Naive thymus-derived CD4-positive, alpha-beta T cell (primary cell): ENCODE data around the gene CSRNP3. TPM values are rescaled to one million over a fixed set of nuclear protein-coding genes. Genes with fewer than 3 reads are reported as not detected.

Source experiments
- ATAC-seq: fragments of 150-1000 bp; cut with Tn5 transposase; 2 replicates; pipeline ENCODE4 v1.10.0; 2021; ENCODE audit warnings: mild to moderate bottlenecking, moderate library complexity
- CTCF ChIA-PET: fragments of 350-600 bp; sonication (Branson Sonifier 250); formaldehyde crosslinking; loops from one replicate; lab custom pipeline; 2021; ENCODE audit warnings: antibody characterized with exemption; lab: Charles Lee
- POLR2A ChIA-PET: fragments of 350-600 bp; sonication (Branson Sonifier 250); formaldehyde crosslinking; loops from one replicate; lab custom pipeline; 2021; ENCODE audit warnings: antibody characterized with exemption, inconsistent platforms; lab: Charles Lee
- DNase-seq, 9 donors: peaks; one replicate each; pipeline versions ENCODE4 v3.0.0 to v3.0.0-alpha.2; 2020 to 2022; ENCODE audit warnings: mixed read lengths in 1 of 9
- H3K27ac ChIP-seq: one replicate; pipeline ENCODE4 v1.7.0; 2013; ENCODE audit warnings: mild to moderate bottlenecking, low read depth, low read length, moderate library complexity
- H3K27me3 ChIP-seq, 2 donors: one replicate each; pipeline ENCODE4 v1.7.0; 2013; ENCODE audit warnings: low read length in 2 of 2, mild to moderate bottlenecking in 2 of 2, moderate library complexity in 2 of 2; ENCODE audit not compliant: control insufficient read depth in 2 of 2, insufficient read depth in 2 of 2
- H3K36me3 ChIP-seq, 3 experiments: 1 replicate in 2 of 3; 2 replicates in 1 of 3; pipeline ENCODE4 v1.7.0; 2013; ENCODE audit warnings: low read length in 3 of 3, mild to moderate bottlenecking in 3 of 3, moderate library complexity in 1 of 3; ENCODE audit not compliant: insufficient read depth in 3 of 3, control insufficient read depth in 2 of 3
- H3K4me1 ChIP-seq, 2 donors: one replicate each; pipeline ENCODE4 v1.7.0; 2013; ENCODE audit warnings: low read length in 2 of 2, mild to moderate bottlenecking in 2 of 2, moderate library complexity in 1 of 2; ENCODE audit not compliant: control insufficient read depth in 2 of 2, insufficient read depth in 2 of 2
- H3K4me3 ChIP-seq: 2 replicates; pipeline ENCODE4 v1.7.0; 2013; ENCODE audit warnings: mild to moderate bottlenecking, low read length
- H3K9me3 ChIP-seq, 3 experiments: 1 replicate in 2 of 3; 2 replicates in 1 of 3; pipeline ENCODE4 v1.7.0; 2013; ENCODE audit warnings: low read length in 3 of 3; ENCODE audit not compliant: control insufficient read depth in 2 of 3
- H3K27ac Mint-ChIP-seq, 9 donors: one replicate each; pipeline ENCODE4 v1.8.0; 2020 to 2022; ENCODE audit warnings: mixed read lengths in 9 of 9, mild to moderate bottlenecking in 8 of 9, moderate library complexity in 5 of 9, inconsistent platforms in 2 of 9
- H3K27me3 Mint-ChIP-seq, 5 donors: one replicate each; pipeline ENCODE4 v1.8.0; 2021 to 2022; ENCODE audit warnings: mixed read lengths in 5 of 5, mild to moderate bottlenecking in 1 of 5
- H3K36me3 Mint-ChIP-seq, 5 donors: one replicate each; pipeline ENCODE4 v1.8.0; 2020 to 2022; ENCODE audit warnings: mixed read lengths in 5 of 5, mild to moderate bottlenecking in 3 of 5, inconsistent platforms in 1 of 5
- H3K4me1 Mint-ChIP-seq, 7 donors: one replicate each; pipeline ENCODE4 v1.8.0; 2020 to 2022; ENCODE audit warnings: mixed read lengths in 7 of 7, mild to moderate bottlenecking in 3 of 7, inconsistent platforms in 1 of 7
- H3K4me3 Mint-ChIP-seq, 10 donors: one replicate each; pipeline ENCODE4 v1.8.0; 2020 to 2022; ENCODE audit warnings: mild to moderate bottlenecking in 10 of 10, mixed read lengths in 10 of 10, moderate library complexity in 6 of 10, inconsistent platforms in 2 of 10
- H3K9me3 Mint-ChIP-seq, 11 donors: one replicate each; pipeline ENCODE4 v1.8.0; 2020 to 2022; ENCODE audit warnings: mixed read lengths in 11 of 11, mild to moderate bottlenecking in 4 of 11, inconsistent platforms in 1 of 11, moderate library complexity in 1 of 11
- intact Hi-C, 2 donors: fragments of 100-400 bp; cut with micrococcal nuclease; formaldehyde crosslinking; loops; one replicate each; pipeline ENCODE4 v1.15.1; 2023
- polyA plus RNA-seq, 2 donors: library from polyadenylated mRNA; unstranded; fragments of 300-500 nt; fragmentation: Illumina TruSeq; gene quantifications; one replicate each; pipeline ENCODE4 v1.2.3, GENCODE V29; 2021
- total RNA-seq, 6 experiments: library from RNA in 5 of 6; stranded (reverse) in 5 of 6; gene quantifications; 1 replicate in 5 of 6; 2 replicates in 1 of 6; pipeline ENCODE4 v1.2.3 and lab custom pipeline; 2021 to 2026

The CSRNP3 gene
- total and polyA plus RNA-seq, 7 experiments from 2014 or later: not detected

DNA sequence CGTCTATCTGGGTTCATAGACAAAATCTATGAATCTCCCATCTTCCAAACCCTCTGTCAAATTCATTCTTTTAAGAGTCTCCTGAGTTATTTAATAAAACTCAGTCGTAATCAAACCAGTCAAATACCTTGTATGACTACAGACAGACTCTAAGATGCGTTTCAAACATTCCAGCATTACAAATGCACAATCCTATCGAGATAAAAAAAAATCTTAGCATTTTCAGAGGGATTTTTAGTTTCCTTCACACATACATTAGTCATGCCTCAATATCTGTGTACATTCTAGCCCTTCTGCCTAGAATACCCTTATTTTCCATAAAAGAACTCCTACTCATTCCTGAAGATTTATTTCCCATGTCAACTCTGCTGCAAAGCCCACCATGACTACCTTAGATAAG is 96.5 kb downstream of the CSRNP3 start:
- no peak overlapping the region for H3K27ac ChIP-seq
- peaks cover 4 to 10% (median 6%) of the 10 kb centered on the region in 5 donors for H3K27me3 Mint-ChIP-seq
- ChIA-PET POLR2A (no interaction called here), CTCF (no interaction called here)
- H3K36me3 Mint-ChIP-seq: no peaks in the 10 kb centered on the region
- H3K4me3 ChIP-seq: no peak overlapping the region
- ATAC-seq: no peak
- no peak overlapping the region for H3K27ac Mint-ChIP-seq
- intact Hi-C loops: no loop called here
- no peaks in the 10 kb centered on the region for H3K9me3 Mint-ChIP-seq
- H3K4me1 ChIP-seq: no peaks in the 10 kb centered on the region
- H3K4me3 Mint-ChIP-seq: no peak overlapping the region
- no peaks in the 10 kb centered on the region for H3K4me1 Mint-ChIP-seq
- H3K36me3 ChIP-seq: no peaks in the 10 kb centered on the region
- no peaks in the 10 kb centered on the region for H3K27me3 ChIP-seq
- DNase-seq: no peak
- H3K9me3 ChIP-seq: no peaks in the 10 kb centered on the region

DNA sequence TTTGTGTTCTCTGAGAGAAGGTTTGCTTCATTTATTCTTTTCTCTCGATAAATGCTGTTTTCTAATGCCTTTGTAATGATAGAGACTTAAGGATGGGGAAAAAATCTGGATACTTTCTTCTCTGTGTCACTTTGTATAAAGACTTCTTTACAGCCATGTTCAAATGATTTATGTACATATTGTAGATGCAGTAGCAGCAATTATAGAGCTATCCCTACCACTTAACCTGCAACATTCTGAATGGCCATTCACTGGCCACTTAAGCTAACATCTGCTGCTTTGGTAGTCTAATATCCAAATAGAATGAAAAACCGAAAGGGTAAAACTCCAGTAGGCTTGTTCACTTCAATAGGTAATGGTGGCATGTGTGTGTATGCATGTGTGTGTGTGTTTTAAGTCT is 97.8 kb downstream of the CSRNP3 start:
- H3K4me3 Mint-ChIP-seq: no peak overlapping the region
- H3K27me3 Mint-ChIP-seq: peaks cover 0 to 10% (median 6%) of the 10 kb centered on the region in 5 donors
- DNase-seq (no peak), ATAC-seq (no peak)
- no peak overlapping the region for H3K27ac Mint-ChIP-seq
- Histone ChIP-seq H3K36me3 (no peaks in the 10 kb centered on the region), H3K4me3 (no peak overlapping the region), H3K9me3 (no peaks in the 10 kb centered on the region), H3K27ac (no peak overlapping the region), H3K4me1 (no peaks in the 10 kb centered on the region), H3K27me3 (no peaks in the 10 kb centered on the region)
- intact Hi-C loops: no loop called here
- ChIA-PET CTCF (no interaction called here), POLR2A (no interaction called here)
- no peaks in the 10 kb centered on the region for H3K36me3 Mint-ChIP-seq
- no peaks in the 10 kb centered on the region for H3K9me3 Mint-ChIP-seq
- no peaks in the 10 kb centered on the region for H3K4me1 Mint-ChIP-seq

DNA sequence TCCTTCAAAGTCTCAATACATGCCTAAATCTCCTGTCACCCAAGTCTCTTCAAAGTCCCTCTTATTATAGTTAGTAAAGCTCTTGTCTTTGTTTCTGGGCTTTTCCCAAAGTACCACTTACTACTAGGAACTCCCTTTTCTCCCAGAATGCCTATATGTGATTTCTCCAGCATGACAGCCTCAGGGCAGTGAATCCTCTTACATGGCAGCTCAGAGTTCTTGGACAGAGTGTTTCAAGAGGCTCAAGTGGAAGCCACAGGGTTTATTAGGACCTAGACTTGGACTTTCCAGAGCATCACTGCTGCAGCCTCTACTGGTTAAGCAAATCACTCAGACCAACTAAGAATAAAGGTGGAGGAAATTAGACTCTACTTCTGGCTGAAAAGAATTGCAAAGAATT is 98.9 kb downstream of the CSRNP3 start:
- H3K4me1 Mint-ChIP-seq: no peaks in the 10 kb centered on the region

DNA sequence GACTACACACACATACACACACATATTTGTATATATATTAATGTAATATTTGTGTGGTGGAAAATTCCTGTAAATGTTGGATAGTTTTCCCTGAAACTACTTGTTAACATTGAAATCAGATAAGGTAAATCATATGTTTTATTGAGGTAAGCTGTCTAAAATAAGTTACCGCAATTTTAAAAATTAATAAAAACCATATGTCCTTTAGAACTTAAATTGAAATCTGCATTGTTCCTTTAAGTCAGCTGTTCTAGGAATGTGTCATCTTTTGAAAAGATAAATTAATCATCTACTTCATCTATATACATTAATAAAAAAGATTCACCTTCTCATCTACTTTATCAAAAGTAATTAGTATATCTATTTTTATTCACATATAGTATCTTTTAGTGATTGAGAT is 102.0 kb downstream of the CSRNP3 start:
- Histone ChIP-seq H3K27ac (no peak overlapping the region), H3K27me3 (no peaks in the 10 kb centered on the region), H3K9me3 (no peaks in the 10 kb centered on the region), H3K36me3 (no peaks in the 10 kb centered on the region), H3K4me3 (no peak overlapping the region), H3K4me1 (no peaks in the 10 kb centered on the region)
- H3K36me3 Mint-ChIP-seq: no peaks in the 10 kb centered on the region
- intact Hi-C loops: no loop called here
- POLR2A ChIA-PET: no interaction called here
- H3K4me3 Mint-ChIP-seq: no peak overlapping the region
- CTCF ChIA-PET: no interaction called here
- DNase-seq (no peak), ATAC-seq (no peak)
- no peaks in the 10 kb centered on the region for H3K4me1 Mint-ChIP-seq
- no peak overlapping the region for H3K27ac Mint-ChIP-seq
- peaks cover 0 to 29% (median 6%) of the 10 kb centered on the region in 5 donors for H3K27me3 Mint-ChIP-seq
- no peaks in the 10 kb centered on the region for H3K9me3 Mint-ChIP-seq

More for the DNA sequence above, 98.9 kb downstream of the CSRNP3 start:
- no peak overlapping the region for H3K4me3 ChIP-seq
- H3K9me3 ChIP-seq: no peaks in the 10 kb centered on the region
- Mint-ChIP-seq H3K4me3 (no peak overlapping the region), H3K36me3 (no peaks in the 10 kb centered on the region), H3K9me3 (no peaks in the 10 kb centered on the region), H3K27ac (no peak overlapping the region), H3K27me3 (peaks cover 0 to 9% (median 4%) of the 10 kb centered on the region in 5 donors)
- intact Hi-C loops: no loop called here
- H3K27me3 ChIP-seq: no peaks in the 10 kb centered on the region
- no peaks in the 10 kb centered on the region for H3K36me3 ChIP-seq
- H3K27ac ChIP-seq: no peak overlapping the region
- ATAC-seq (no peak), DNase-seq (no peak)
- ChIA-PET CTCF (no interaction called here), POLR2A (no interaction called here)
- H3K4me1 ChIP-seq: no peaks in the 10 kb centered on the region

GRCh38 chr2:165572151-165572550 is 102.7 kb downstream of the CSRNP3 start:
- H3K27me3 Mint-ChIP-seq: peaks cover 0 to 29% (median 6%) of the 10 kb centered on the region in 5 donors
- ChIA-PET CTCF (no interaction called here), POLR2A (no interaction called here)
- ATAC-seq (no peak), DNase-seq (no peak)
- Histone ChIP-seq H3K9me3 (no peaks in the 10 kb centered on the region), H3K4me3 (no peak overlapping the region), H3K27me3 (no peaks in the 10 kb centered on the region), H3K36me3 (no peaks in the 10 kb centered on the region), H3K27ac (no peak overlapping the region), H3K4me1 (no peaks in the 10 kb centered on the region)
- H3K9me3 Mint-ChIP-seq: no peaks in the 10 kb centered on the region
- intact Hi-C loops: no loop called here
- H3K4me1 Mint-ChIP-seq: no peaks in the 10 kb centered on the region
- no peaks in the 10 kb centered on the region for H3K36me3 Mint-ChIP-seq
- H3K4me3 Mint-ChIP-seq: no peak overlapping the region
- H3K27ac Mint-ChIP-seq: no peak overlapping the region

- Histone ChIP-seq H3K27ac (no peak overlapping the region), H3K36me3 (no peaks in the 10 kb centered on the region), H3K27me3 (no peaks in the 10 kb centered on the region), H3K9me3 (no peaks in the 10 kb centered on the region), H3K4me1 (no peaks in the 10 kb centered on the region), H3K4me3 (no peak overlapping the region)
- ATAC-seq (no peak), DNase-seq (no peak)
- intact Hi-C loops: no loop called here
- POLR2A ChIA-PET: no interaction called here
- H3K4me3 Mint-ChIP-seq: no peak overlapping the region
- peaks cover 0 to 25% (median 3%) of the 10 kb centered on the region in 5 donors for H3K27me3 Mint-ChIP-seq
- H3K9me3 Mint-ChIP-seq: no peaks in the 10 kb centered on the region
- no peaks in the 10 kb centered on the region for H3K4me1 Mint-ChIP-seq
- no peaks in the 10 kb centered on the region for H3K36me3 Mint-ChIP-seq
- CTCF ChIA-PET: no interaction called here
- H3K27ac Mint-ChIP-seq: no peak overlapping the region
These were observed 104.3 kb downstream of the CSRNP3 start for GRCh38 chr2:165573534-165574461.

DNA sequence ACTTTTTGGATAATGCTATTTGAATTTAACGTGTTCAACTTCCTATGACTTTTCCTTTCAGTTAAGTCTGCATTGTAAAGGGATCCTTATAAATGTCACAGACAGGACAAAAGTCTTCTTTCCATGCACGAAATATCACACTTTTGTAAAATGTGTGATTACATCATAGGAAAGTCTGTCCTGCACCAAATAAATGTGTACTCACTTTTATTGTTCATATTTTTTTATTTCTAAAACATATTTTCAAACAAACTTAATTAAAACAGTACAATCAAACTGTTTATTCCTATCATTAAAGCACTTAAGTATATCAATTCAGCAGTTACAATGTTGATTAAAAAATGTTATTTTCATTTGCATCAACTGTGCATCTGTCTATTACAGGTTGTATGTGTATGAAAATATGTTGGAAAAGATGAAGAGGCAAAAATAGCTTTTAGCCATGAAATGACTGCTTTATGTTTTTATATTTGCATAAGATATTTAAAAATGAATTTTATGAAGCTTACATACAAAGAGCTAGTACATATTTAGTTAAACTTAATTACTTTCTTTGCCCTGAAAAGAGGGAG is 105.6 kb downstream of the CSRNP3 start:
- no peak overlapping the region for H3K4me3 ChIP-seq
- no peaks in the 10 kb centered on the region for H3K9me3 Mint-ChIP-seq
- H3K27me3 ChIP-seq: no peaks in the 10 kb centered on the region
- no peaks in the 10 kb centered on the region for H3K36me3 Mint-ChIP-seq
- no peaks in the 10 kb centered on the region for H3K4me1 ChIP-seq
- no peaks in the 10 kb centered on the region for H3K9me3 ChIP-seq
- H3K36me3 ChIP-seq: no peaks in the 10 kb centered on the region
- ChIA-PET POLR2A (no interaction called here), CTCF (no interaction called here)
- intact Hi-C loops: no loop called here
- no peak overlapping the region for H3K27ac Mint-ChIP-seq
- peaks cover 0 to 25% (median 3%) of the 10 kb centered on the region in 5 donors for H3K27me3 Mint-ChIP-seq
- no peak overlapping the region for H3K4me3 Mint-ChIP-seq
- no peak overlapping the region for H3K27ac ChIP-seq
- H3K4me1 Mint-ChIP-seq: no peaks in the 10 kb centered on the region
- DNase-seq (no peak), ATAC-seq (no peak)
